Chondrocyte (in vitro differentiated cells): ENCODE measurements around the gene P2RX1. TPM values are rescaled to one million over a fixed set of nuclear protein-coding genes. Genes with fewer than 3 reads are reported as not detected.
A peak's percentile ranks its signal among the peaks of the same experiment; 100 is the strongest.

Source experiments
- DNase-seq: peaks from one replicate; pipeline ENCODE4 v3.0.0; 2021; ENCODE audit warnings: mixed read lengths, low spot score
- H3K27ac Mint-ChIP-seq: one replicate; pipeline ENCODE4 v1.8.0; 2021; ENCODE audit warnings: mild to moderate bottlenecking, moderate library complexity, mixed read lengths; ENCODE audit not compliant: unreplicated experiment
- H3K27me3 Mint-ChIP-seq: 2 replicates; pipeline ENCODE4 v1.8.0; 2021; ENCODE audit warnings: low read depth, mixed read lengths
- H3K36me3 Mint-ChIP-seq: 2 replicates; pipeline ENCODE4 v1.8.0; 2021; ENCODE audit warnings: low read depth, mixed read lengths
- H3K4me1 Mint-ChIP-seq: 2 replicates; pipeline ENCODE4 v1.8.0; 2021; ENCODE audit warnings: low read depth, mild to moderate bottlenecking, mixed read lengths
- H3K4me3 Mint-ChIP-seq: one replicate; pipeline ENCODE4 v1.8.0; 2021; ENCODE audit warnings: mild to moderate bottlenecking, moderate library complexity, mixed read lengths; ENCODE audit not compliant: unreplicated experiment
- H3K9me3 Mint-ChIP-seq: 2 replicates; pipeline ENCODE4 v1.8.0; 2021; ENCODE audit warnings: low read depth, mixed read lengths
- CTCF ChIP-seq: fragments of 200-600 bp; sonication (generic); IDR thresholded peaks from 2 replicates; pipeline ENCODE4 v1.5.0; 2021; ENCODE audit warnings: antibody characterized with exemption, mild to moderate bottlenecking, moderate library complexity
- total RNA-seq: library from RNA; stranded (reverse); gene quantifications from 3 replicates; pipeline ENCODE4 v1.2.1, GENCODE V29; 2021

P2RX1 gene
- total RNA-seq, 1 donor from 2014 or later: not detected

GRCh38 chr17:3879186-3879585 is 37.1 kb downstream of the P2RX1 start:
- Mint-ChIP-seq H3K9me3 (no peaks in the 10 kb centered on the region), H3K36me3 (peaks cover 3% of the 10 kb centered on the region), H3K27ac (peak overlapping the region; percentile 84), H3K4me3 (no peak overlapping the region), H3K27me3 (no peaks in the 10 kb centered on the region), H3K4me1 (peaks cover 12% of the 10 kb centered on the region)
- DNase-seq: no peak
- TF ChIP-seq CTCF: peak; percentile 41

- TF ChIP-seq CTCF: no peak
- Mint-ChIP-seq H3K27me3 (no peaks in the 10 kb centered on the region), H3K36me3 (peaks cover 10% of the 10 kb centered on the region), H3K4me3 (no peak overlapping the region), H3K4me1 (peaks cover 12% of the 10 kb centered on the region), H3K9me3 (no peaks in the 10 kb centered on the region), H3K27ac (no peak overlapping the region)
- DNase-seq: no peak
Observed at GRCh38 chr17:3877220-3877619, 39.0 kb downstream of the P2RX1 start.

- no peak overlapping the region for H3K4me3 Mint-ChIP-seq
- H3K36me3 Mint-ChIP-seq: peaks cover 12% of the 10 kb centered on the region
- no peaks in the 10 kb centered on the region for H3K27me3 Mint-ChIP-seq
Observed at GRCh38 chr17:3875317-3875716, 40.9 kb downstream of the P2RX1 start.

GRCh38 chr17:3873862-3874261 is 42.4 kb downstream of the P2RX1 start:
- peaks cover 7% of the 10 kb centered on the region for H3K4me1 Mint-ChIP-seq
- H3K27me3 Mint-ChIP-seq: no peaks in the 10 kb centered on the region
- DNase-seq: no peak
- no peak for TF ChIP-seq CTCF
- no peak overlapping the region for H3K4me3 Mint-ChIP-seq
- no peak overlapping the region for H3K27ac Mint-ChIP-seq
- peaks cover 12% of the 10 kb centered on the region for H3K36me3 Mint-ChIP-seq
- no peaks in the 10 kb centered on the region for H3K9me3 Mint-ChIP-seq

More at GRCh38 chr17:3875317-3875716, 40.9 kb downstream of the P2RX1 start:
- Mint-ChIP-seq H3K4me1 (peaks cover 19% of the 10 kb centered on the region), H3K27ac (no peak overlapping the region), H3K9me3 (no peaks in the 10 kb centered on the region)
- no peak for TF ChIP-seq CTCF
- no peak for DNase-seq

GRCh38 chr17:3870871-3871306 is 45.4 kb downstream of the P2RX1 start:
- Mint-ChIP-seq H3K4me3 (peak overlapping the region; percentile 53), H3K36me3 (peaks cover 12% of the 10 kb centered on the region), H3K9me3 (no peaks in the 10 kb centered on the region), H3K4me1 (peaks cover 7% of the 10 kb centered on the region), H3K27ac (peak overlapping the region; percentile 93), H3K27me3 (no peaks in the 10 kb centered on the region)
- TF ChIP-seq CTCF: no peak
- DNase-seq: no peak
